H9 (cell line): ENCODE measurements around the gene SRSF4. TPM values are rescaled to one million over a fixed set of nuclear protein-coding genes. Genes with fewer than 3 reads are reported as not detected.
A peak's percentile ranks its signal among the peaks of the same experiment; 100 is the strongest.

Experiments
- DNase-seq: peaks from one replicate; pipeline ENCODE4 v3.0.0-alpha.2; 2017
- H2AFZ ChIP-seq: one replicate; pipeline ENCODE4 v1.6.1; 2013; ENCODE audit warnings: mild to moderate bottlenecking, low read length, control low read depth, moderate library complexity
- H2AK5ac ChIP-seq: 2 replicates; pipeline ENCODE4 v1.6.1; 2013; ENCODE audit warnings: low read length, control low read depth, mixed read lengths; ENCODE audit not compliant: insufficient read length
- H2BK120ac ChIP-seq: one replicate; pipeline ENCODE4 v1.6.1; 2013; ENCODE audit warnings: low read depth, mild to moderate bottlenecking, low read length, control low read depth, inconsistent platforms; ENCODE audit not compliant: poor library complexity, severe bottlenecking
- H2BK12ac ChIP-seq: 2 replicates; pipeline ENCODE4 v1.6.1; 2013; ENCODE audit warnings: low read length, control low read depth, mixed read lengths, low read depth; ENCODE audit not compliant: insufficient read length
- H2BK15ac ChIP-seq: 2 replicates; pipeline ENCODE4 v1.6.1; 2013; ENCODE audit warnings: low read depth, low read length, control low read depth
- H2BK20ac ChIP-seq: one replicate; pipeline ENCODE4 v1.6.1; 2013; ENCODE audit warnings: low read depth, mild to moderate bottlenecking, low read length, control low read depth, inconsistent platforms; ENCODE audit not compliant: poor library complexity, severe bottlenecking
- H2BK5ac ChIP-seq: 2 replicates; pipeline ENCODE4 v1.6.1; 2013; ENCODE audit warnings: low read length, control low read depth, mixed read lengths; ENCODE audit not compliant: insufficient read length
- H3K14ac ChIP-seq: 2 replicates; pipeline ENCODE4 v1.6.1; 2013; ENCODE audit warnings: low read length, control low read depth; ENCODE audit not compliant: insufficient read depth
- H3K18ac ChIP-seq: 2 replicates; pipeline ENCODE4 v1.6.1; 2013; ENCODE audit warnings: low read depth, mild to moderate bottlenecking, mixed read lengths, low read length, control low read depth; ENCODE audit not compliant: insufficient read length
- H3K23ac ChIP-seq: 2 replicates; pipeline ENCODE4 v1.6.1; 2013; ENCODE audit warnings: low read length, control low read depth, mixed read lengths, low read depth; ENCODE audit not compliant: insufficient read length
- H3K23me2 ChIP-seq: 2 replicates; pipeline ENCODE4 v1.6.1; 2013; ENCODE audit warnings: low read depth, mild to moderate bottlenecking, mixed read lengths, low read length, control low read depth; ENCODE audit not compliant: insufficient read length, poor library complexity, severe bottlenecking
- H3K27ac ChIP-seq: 2 replicates; pipeline ENCODE4 v1.5.1; 2013; ENCODE audit warnings: low read length, control low read depth, mixed read lengths, low read depth; ENCODE audit not compliant: insufficient read length
- H3K27me3 ChIP-seq: 2 replicates; pipeline ENCODE4 v1.6.1; 2013; ENCODE audit warnings: low read length, control low read depth, inconsistent platforms; ENCODE audit not compliant: insufficient read depth
- H3K4ac ChIP-seq: 2 replicates; pipeline ENCODE4 v1.6.1; 2013; ENCODE audit warnings: low read depth, mild to moderate bottlenecking, control low read depth, inconsistent platforms, low read length, moderate library complexity
- H3K4me1 ChIP-seq: 2 replicates; pipeline ENCODE4 v1.6.1; 2013; ENCODE audit warnings: low read length, control low read depth, inconsistent platforms; ENCODE audit not compliant: insufficient read depth
- H3K4me2 ChIP-seq: 2 replicates; pipeline ENCODE4 v1.6.1; 2013; ENCODE audit warnings: low read length, control low read depth, mixed read lengths; ENCODE audit not compliant: insufficient read length, insufficient read depth
- H3K56ac ChIP-seq: 2 replicates; pipeline ENCODE4 v1.6.1; 2013; ENCODE audit warnings: low read depth, mild to moderate bottlenecking, mixed read lengths, low read length, control low read depth; ENCODE audit not compliant: insufficient read length
- H3K79me1 ChIP-seq: 2 replicates; pipeline ENCODE4 v1.6.1; 2013; ENCODE audit warnings: low read depth, mild to moderate bottlenecking, moderate library complexity, low read length, control low read depth, inconsistent platforms; ENCODE audit not compliant: insufficient read depth, poor library complexity, severe bottlenecking
- H3K79me2 ChIP-seq: 2 replicates; pipeline ENCODE4 v1.6.1; 2013; ENCODE audit warnings: low read length, control low read depth, inconsistent platforms; ENCODE audit not compliant: insufficient read depth
- H3K9ac ChIP-seq: 2 replicates; pipeline ENCODE4 v1.6.1; 2013; ENCODE audit warnings: low read length, control low read depth, mixed read lengths; ENCODE audit not compliant: insufficient read length; ENCODE audit errors: extremely low read depth
- H3K9me3 ChIP-seq: one replicate; pipeline ENCODE4 v1.6.1; 2013; ENCODE audit warnings: low read depth, low read length, inconsistent platforms; ENCODE audit not compliant: control insufficient read depth
- H3T11ph ChIP-seq: one replicate; pipeline ENCODE4 v1.6.1; 2013; ENCODE audit warnings: mild to moderate bottlenecking, low read length, control low read depth, inconsistent platforms
- H4K20me1 ChIP-seq: one replicate; pipeline ENCODE4 v1.6.1; 2013; ENCODE audit not compliant: control insufficient read depth, insufficient read length, insufficient read depth
- H4K5ac ChIP-seq: 2 replicates; pipeline ENCODE4 v1.6.1; 2013; ENCODE audit warnings: low read depth, mild to moderate bottlenecking, mixed read lengths, low read length, control low read depth; ENCODE audit not compliant: insufficient read length
- H4K8ac ChIP-seq: replicated peaks from 2 replicates; pipeline ENCODE4 v1.6.1; 2013; ENCODE audit warnings: low read length, control low read depth, mixed read lengths, low read depth; ENCODE audit not compliant: insufficient read length
- H4K91ac ChIP-seq: 2 replicates; pipeline ENCODE4 v1.6.1; 2013; ENCODE audit warnings: low read depth, mild to moderate bottlenecking, moderate library complexity, mixed read lengths, low read length, control low read depth; ENCODE audit not compliant: insufficient read length
- H3K27ac Mint-ChIP-seq, 3 experiments: 2 replicates in 2 of 3; 3 replicates in 1 of 3; pipeline ENCODE4 v1.8.0; 2020 to 2021; ENCODE audit warnings: mixed read lengths in 3 of 3, mild to moderate bottlenecking in 1 of 3, moderate library complexity in 1 of 3
- H3K27me3 Mint-ChIP-seq: 2 replicates; pipeline ENCODE4 v1.8.0; 2021; ENCODE audit warnings: low read depth, mild to moderate bottlenecking, moderate library complexity, mixed read lengths
- H3K36me3 Mint-ChIP-seq, 3 experiments: 2 replicates in 2 of 3; 3 replicates in 1 of 3; pipeline ENCODE4 v1.8.0; 2020 to 2021; ENCODE audit warnings: low read depth in 3 of 3, mixed read lengths in 3 of 3; ENCODE audit not compliant: insufficient read depth in 1 of 3
- H3K4me1 Mint-ChIP-seq, 2 experiments: 2 replicates each; pipeline ENCODE4 v1.8.0; 2020; ENCODE audit warnings: mixed read lengths in 2 of 2
- H3K4me3 Mint-ChIP-seq, 2 experiments: 2 replicates in 1 of 2; 3 replicates in 1 of 2; pipeline ENCODE4 v1.8.0; 2020 to 2021; ENCODE audit warnings: mild to moderate bottlenecking in 2 of 2, mixed read lengths in 2 of 2, moderate library complexity in 1 of 2
- H3K9me3 Mint-ChIP-seq, 2 experiments: 2 replicates in 1 of 2; 3 replicates in 1 of 2; pipeline ENCODE4 v1.8.0; 2020; ENCODE audit warnings: mild to moderate bottlenecking in 2 of 2, mixed read lengths in 2 of 2, moderate library complexity in 1 of 2
- CTCF ChIP-seq: fragments of 200-600 bp; sonication (generic); conservative IDR thresholded peaks from 3 replicates; pipeline ENCODE4 v1.8.0; 2021; ENCODE audit warnings: antibody characterized with exemption, mild to moderate bottlenecking
- WGBS: extraction: QIAGEN DNeasy Blood & Tissue Kit; methylation state at CpG from one replicate; pipeline ENCODE4 v1.1.7; 2013; ENCODE audit warnings: missing lambda C conversion rate, low lambda C conversion rate, mixed read lengths; ENCODE audit not compliant: insufficient read length; ENCODE audit errors: extremely low coverage; 5-methylcytosine and 5-hydroxymethylcytosine counted together
- total RNA-seq: library from RNA; stranded (reverse); gene quantifications from 2 replicates; pipeline ENCODE4 v1.2.1, GENCODE V29; 2021

SRSF4 gene
- total RNA-seq, 1 experiment from 2014 or later, result 90.6 TPM

DNA sequence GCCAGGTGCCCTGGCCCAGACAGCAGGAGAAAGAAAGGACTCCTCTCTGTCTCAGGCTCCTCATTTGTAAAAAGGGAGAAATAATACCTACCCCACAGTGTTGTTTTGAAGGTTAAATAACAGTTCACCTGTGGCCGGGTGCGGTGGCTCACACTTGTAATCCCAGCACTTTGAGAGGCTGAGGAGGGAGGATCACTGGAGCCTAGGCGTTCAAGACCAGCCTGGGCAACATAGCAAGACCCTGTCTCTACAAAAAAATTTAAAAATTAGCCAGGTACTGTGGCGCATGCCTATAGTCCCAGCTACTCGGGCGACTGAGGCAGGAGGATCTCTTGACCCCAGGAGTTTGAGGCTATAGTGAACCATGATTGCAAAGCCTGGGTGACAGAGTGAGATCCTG lies 55.5 kb downstream of the SRSF4 start:
- no peak overlapping the region for H3K27ac ChIP-seq

More for the DNA sequence above, 55.5 kb downstream of the SRSF4 start:
- Histone ChIP-seq H4K5ac (no peak overlapping the region), H3K79me2 (no peaks in the 10 kb centered on the region), H3K79me1 (no peaks in the 10 kb centered on the region), H2BK20ac (no peak overlapping the region), H2BK15ac (no peak overlapping the region), H2AFZ (no peak overlapping the region), H3K18ac (no peak overlapping the region), H2BK5ac (no peak overlapping the region), H3K4ac (no peak overlapping the region), H2AK5ac (no peak overlapping the region), H3K4me2 (no peak overlapping the region), H2BK12ac (no peak overlapping the region), H4K8ac (no peak overlapping the region), H4K91ac (no peak overlapping the region), H3K9me3 (no peaks in the 10 kb centered on the region), H3K27me3 (no peaks in the 10 kb centered on the region; the same call in 1 of the 2 replicates), H2BK120ac (no peak overlapping the region), H3K23me2 (peaks cover 18% of the 10 kb centered on the region), H3K14ac (no peak overlapping the region), H3K4me1 (peaks cover 2% of the 10 kb centered on the region; the same call in 1 of the 2 replicates), H3K56ac (no peak overlapping the region), H3K9ac (no peak overlapping the region), H3K23ac (no peak overlapping the region), H4K20me1 (peaks cover 2% of the 10 kb centered on the region), H3T11ph (no peak overlapping the region)
- TF ChIP-seq CTCF, result no peak
- H3K27me3 Mint-ChIP-seq, result peaks cover 32% of the 10 kb centered on the region
- no CpG with 5 or more reads among the region's 6 CpGs for WGBS
- no peak for DNase-seq
- no peaks in the 10 kb centered on the region for H3K36me3 Mint-ChIP-seq
- H3K4me3 Mint-ChIP-seq, result peak overlapping the region in 1 of 2 experiments; percentile 47; a peak in 3 of 5 replicates
- H3K4me1 Mint-ChIP-seq, result peaks cover 9 to 10% of the 10 kb centered on the region in 2 experiments
- no peak overlapping the region for H3K27ac Mint-ChIP-seq
- H3K9me3 Mint-ChIP-seq, result no peaks in the 10 kb centered on the region
